ENCODE results near the gene PIK3R3.

DNA sequence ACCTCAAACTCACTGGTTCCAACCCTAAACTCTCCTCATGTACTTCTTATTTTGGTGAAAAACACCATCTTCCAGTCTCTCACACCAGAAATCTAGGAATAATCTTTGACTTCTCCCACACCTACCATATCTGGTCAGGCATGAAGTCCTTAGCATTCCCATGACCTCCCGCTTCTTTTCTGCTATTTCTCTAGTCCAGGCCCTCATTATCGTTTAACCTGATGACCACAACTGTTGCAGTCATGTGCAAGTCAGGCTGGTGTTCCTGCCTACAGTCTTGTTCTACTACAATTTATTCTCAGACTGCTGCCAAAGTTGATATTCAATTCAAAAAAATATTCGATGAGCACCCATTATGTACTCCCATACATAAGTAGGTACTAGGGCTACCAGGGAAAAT lies 71.3 kb downstream of the PIK3R3 start:
- TF ChIP-seq, protein P1, sequence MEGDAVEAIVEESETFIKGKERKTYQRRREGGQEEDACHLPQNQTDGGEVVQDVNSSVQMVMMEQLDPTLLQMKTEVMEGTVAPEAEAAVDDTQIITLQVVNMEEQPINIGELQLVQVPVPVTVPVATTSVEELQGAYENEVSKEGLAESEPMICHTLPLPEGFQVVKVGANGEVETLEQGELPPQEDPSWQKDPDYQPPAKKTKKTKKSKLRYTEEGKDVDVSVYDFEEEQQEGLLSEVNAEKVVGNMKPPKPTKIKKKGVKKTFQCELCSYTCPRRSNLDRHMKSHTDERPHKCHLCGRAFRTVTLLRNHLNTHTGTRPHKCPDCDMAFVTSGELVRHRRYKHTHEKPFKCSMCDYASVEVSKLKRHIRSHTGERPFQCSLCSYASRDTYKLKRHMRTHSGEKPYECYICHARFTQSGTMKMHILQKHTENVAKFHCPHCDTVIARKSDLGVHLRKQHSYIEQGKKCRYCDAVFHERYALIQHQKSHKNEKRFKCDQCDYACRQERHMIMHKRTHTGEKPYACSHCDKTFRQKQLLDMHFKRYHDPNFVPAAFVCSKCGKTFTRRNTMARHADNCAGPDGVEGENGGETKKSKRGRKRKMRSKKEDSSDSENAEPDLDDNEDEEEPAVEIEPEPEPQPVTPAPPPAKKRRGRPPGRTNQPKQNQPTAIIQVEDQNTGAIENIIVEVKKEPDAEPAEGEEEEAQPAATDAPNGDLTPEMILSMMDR (IDR thresholded peaks at IDR 0.05): no peak
- no peak for TF ChIP-seq POLR2A (IDR thresholded peaks at IDR 0.05)
- TF ChIP-seq EP300 (IDR thresholded peaks at IDR 0.05; ENCODE audit: low read depth): no peak
